ENCODE data around the gene ADAMTS12. TPM values are rescaled to one million over a fixed set of nuclear protein-coding genes. Genes with fewer than 3 reads are reported as not detected.

Gene ADAMTS12
- total and polyA plus RNA-seq, 2 of the 8 experiments (the other 6 are each of a cell fraction or from before 2014, with no cell fraction given) = 6.4 to 12.8 TPM

DNA sequence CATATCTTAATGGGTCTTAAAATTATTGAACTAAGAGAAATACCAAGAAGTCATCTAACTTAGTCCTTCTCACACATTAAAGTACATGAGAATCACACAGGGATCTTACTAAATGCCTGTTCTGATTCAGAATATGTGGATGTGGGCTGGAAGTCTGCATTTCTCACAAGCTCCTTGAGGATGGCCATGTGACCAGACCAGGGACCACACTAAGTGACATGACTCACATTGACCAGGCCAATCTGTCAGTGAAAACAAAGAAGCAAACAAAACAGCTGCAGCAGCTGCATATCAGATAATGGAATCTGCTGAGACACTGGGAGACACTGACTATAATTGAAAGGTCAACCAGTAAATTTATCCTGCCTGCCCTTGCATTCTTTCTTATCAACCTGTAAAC is 110.5 kb downstream of the ADAMTS12 start (continued):
- no peak for TF ChIP-seq SIRT6 (IDR thresholded peaks at IDR 0.05; ENCODE audit: low read length)
- TF ChIP-seq POLR2AphosphoS5 (IDR thresholded peaks at IDR 0.05; ENCODE audit: low read depth, low read length) = no peak
- TF ChIP-seq CBX8 (IDR thresholded peaks at IDR 0.05; ENCODE audit: borderline replicate concordance, low read depth, low read length) = no peak
- no peak for TF ChIP-seq RNF2 (IDR thresholded peaks at IDR 0.05; ENCODE audit: borderline replicate concordance, low read depth, low read length, missing control alignments, poor library complexity, severe bottlenecking)
- no peak for TF ChIP-seq GABPA (IDR thresholded peaks at IDR 0.05; ENCODE audit: borderline replicate concordance, insufficient read depth, low read length)
- TF ChIP-seq RFX5 (IDR thresholded peaks at IDR 0.05; ENCODE audit: borderline replicate concordance, low read depth, low read length) = no peak
- no peak for TF ChIP-seq KDM5A (IDR thresholded peaks at IDR 0.05; ENCODE audit: low read length)
- TF ChIP-seq KDM4A (IDR thresholded peaks at IDR 0.05; ENCODE audit: low read depth, low read length, severe bottlenecking) = no peak

All from H1 (cell line).